H1 (cell line): ENCODE results near the gene LRIT2. TPM values are rescaled to one million over a fixed set of nuclear protein-coding genes. Genes with fewer than 3 reads are reported as not detected.

ENCODE experiments used
- CTCF ChIA-PET: fragments of 300-600 bp; sonication (Branson Sonifier 250); formaldehyde crosslinking; loops from one replicate; lab custom pipeline; 2021; ENCODE audit not compliant: partially characterized antibody; lab: Charles Lee
- POLR2A ChIA-PET: fragments of 300-600 bp; sonication (Branson Sonifier 250); formaldehyde crosslinking; loops from one replicate; lab custom pipeline; 2021; ENCODE audit warnings: inconsistent platforms; ENCODE audit not compliant: partially characterized antibody; lab: Charles Lee
- DNase-seq, 2 experiments: peaks; one replicate each; pipeline versions ENCODE4 v3.0.0 to v3.0.0-alpha.2; 2010 to 2022; ENCODE audit warnings: low spot score in 2 of 2, low read depth in 1 of 2, mixed read lengths in 1 of 2
- FAIRE-seq: peaks from 2 replicates; lab custom pipeline; 2011; peaks lifted over from hg19 to GRCh38; lab: Jason Lieb, UNC
- H2AFZ ChIP-seq: 2 replicates; pipeline ENCODE4 v1.8.1; 2012; ENCODE audit warnings: low read length, inconsistent platforms
- H2AK5ac ChIP-seq: 2 replicates; pipeline ENCODE4 v1.6.1; 2013; ENCODE audit warnings: low read depth, low read length
- H2BK120ac ChIP-seq: replicated peaks from 2 replicates; pipeline ENCODE3; 2013; ENCODE audit warnings: low read depth, low read length, inconsistent platforms
- H2BK12ac ChIP-seq: 2 replicates; pipeline ENCODE4 v1.6.1; 2013; ENCODE audit warnings: low read depth, low read length
- H2BK15ac ChIP-seq: 2 replicates; pipeline ENCODE4 v1.6.1; 2013; ENCODE audit warnings: low read length
- H2BK20ac ChIP-seq: 2 replicates; pipeline ENCODE4 v1.6.1; 2013; ENCODE audit warnings: low read length
- H2BK5ac ChIP-seq: 2 replicates; pipeline ENCODE4 v1.6.1; 2013; ENCODE audit warnings: low read depth, low read length
- H3K14ac ChIP-seq: 2 replicates; pipeline ENCODE4 v1.6.1; 2013; ENCODE audit warnings: inconsistent platforms; ENCODE audit not compliant: insufficient read length
- H3K18ac ChIP-seq: 2 replicates; pipeline ENCODE4 v1.6.1; 2013; ENCODE audit warnings: low read length; ENCODE audit errors: extremely low read depth
- H3K23ac ChIP-seq: 2 replicates; pipeline ENCODE4 v1.6.1; 2013; ENCODE audit warnings: inconsistent platforms; ENCODE audit not compliant: insufficient read length
- H3K23me2 ChIP-seq: 2 replicates; pipeline ENCODE4 v1.6.1; 2013; ENCODE audit warnings: low read depth, low read length
- H3K27ac ChIP-seq: 2 replicates; pipeline ENCODE4 v1.6.1; 2011; ENCODE audit warnings: low read depth, low read length, inconsistent platforms
- H3K27me3 ChIP-seq, 4 experiments: replicated peaks in 1 of 4; 1 replicate in 1 of 4; 2 replicates in 3 of 4; pipeline versions ENCODE4 v1.6.1 to v1.8.1; 2011 to 2013; ENCODE audit warnings: low read length in 3 of 4, mild to moderate bottlenecking in 3 of 4, inconsistent platforms in 2 of 4, mixed read lengths in 2 of 4, moderate library complexity in 1 of 4; ENCODE audit not compliant: control insufficient read depth in 3 of 4, insufficient read depth in 3 of 4; ENCODE audit errors: extremely low read depth in 1 of 4
- H3K36me3 ChIP-seq, 4 experiments: 2 replicates each; pipeline versions ENCODE4 v1.6.1 to v1.8.1; 2011 to 2013; ENCODE audit warnings: mild to moderate bottlenecking in 4 of 4, low read length in 3 of 4, moderate library complexity in 2 of 4, control low read depth in 1 of 4, inconsistent platforms in 1 of 4; ENCODE audit not compliant: insufficient read depth in 4 of 4, control insufficient read depth in 2 of 4
- H3K4ac ChIP-seq: replicated peaks from 2 replicates; pipeline ENCODE3; 2013; ENCODE audit warnings: low read length, low read depth, mixed read lengths, inconsistent platforms; ENCODE audit not compliant: insufficient read length
- H3K4me1 ChIP-seq, 4 experiments: replicated peaks in 1 of 4; 1 replicate in 1 of 4; 2 replicates in 3 of 4; pipeline versions ENCODE4 v1.6.1 to v1.8.1; 2011 to 2013; ENCODE audit warnings: low read length in 3 of 4, inconsistent platforms in 2 of 4, mixed read lengths in 1 of 4; ENCODE audit not compliant: insufficient read depth in 4 of 4, control insufficient read depth in 3 of 4
- H3K4me2 ChIP-seq, 2 experiments: 2 replicates each; pipeline versions ENCODE4 v1.6.1 to v1.8.1; 2011 to 2013; ENCODE audit warnings: low read depth in 2 of 2, low read length in 2 of 2, control low read depth in 1 of 2, inconsistent platforms in 1 of 2, mild to moderate bottlenecking in 1 of 2; ENCODE audit not compliant: insufficient read depth in 1 of 2
- H3K4me3 ChIP-seq, 4 experiments: fragments of 200-600, 300-600 bp in 1 of 4; sonication (generic), shearing (Covaris generic), sonication (Bioruptor Twin) in 1 of 4; 2 replicates each; pipeline versions ENCODE4 v1.5.1 to v1.8.1; 2011 to 2016; ENCODE audit warnings: low read length in 4 of 4, low read depth in 3 of 4, control low read depth in 2 of 4, inconsistent platforms in 2 of 4, mild to moderate bottlenecking in 2 of 4, mixed read lengths in 1 of 4, moderate library complexity in 1 of 4; ENCODE audit not compliant: insufficient read depth in 2 of 4; ENCODE audit errors: extremely low read depth in 1 of 4
- H3K56ac ChIP-seq: replicated peaks from 2 replicates; pipeline ENCODE3; 2013; ENCODE audit warnings: low read depth, mild to moderate bottlenecking, mixed read lengths, low read length, inconsistent platforms; ENCODE audit not compliant: insufficient read length
- H3K79me1 ChIP-seq: 2 replicates; pipeline ENCODE4 v1.6.1; 2013; ENCODE audit warnings: low read depth, low read length, control low read depth
- H3K79me2 ChIP-seq, 2 experiments: 2 replicates each; pipeline versions ENCODE4 v1.6.1 to v1.8.1; 2012 to 2013; ENCODE audit warnings: low read length in 2 of 2, mild to moderate bottlenecking in 2 of 2, inconsistent platforms in 1 of 2; ENCODE audit not compliant: insufficient read depth in 2 of 2, control insufficient read depth in 1 of 2
- H3K9ac ChIP-seq, 4 experiments: replicated peaks in 1 of 4; 1 replicate in 1 of 4; 2 replicates in 3 of 4; pipeline versions ENCODE4 v1.6.1 to v1.8.1; 2011 to 2013; ENCODE audit warnings: low read depth in 3 of 4, low read length in 3 of 4, control low read depth in 2 of 4, mild to moderate bottlenecking in 2 of 4, moderate library complexity in 2 of 4, inconsistent platforms in 1 of 4; ENCODE audit errors: extremely low read depth in 1 of 4
- H3K9me3 ChIP-seq, 2 experiments: 2 replicates each; pipeline versions ENCODE4 v1.6.1 to v1.8.1; 2012 to 2013; ENCODE audit warnings: mild to moderate bottlenecking in 2 of 2, moderate library complexity in 2 of 2, control low read depth in 1 of 2, inconsistent platforms in 1 of 2, low read depth in 1 of 2, low read length in 1 of 2, mixed read lengths in 1 of 2; ENCODE audit not compliant: insufficient read depth in 2 of 2
- H4K20me1 ChIP-seq, 2 experiments: replicated peaks in 1 of 2; 2 replicates each; pipeline versions ENCODE3 to v1.8.1; 2011 to 2013; ENCODE audit warnings: inconsistent platforms in 2 of 2, low read length in 2 of 2, mild to moderate bottlenecking in 1 of 2; ENCODE audit not compliant: insufficient read depth in 2 of 2, control insufficient read depth in 1 of 2
- H4K5ac ChIP-seq: 2 replicates; pipeline ENCODE4 v1.6.1; 2013; ENCODE audit warnings: low read length, low read depth, mixed read lengths, inconsistent platforms; ENCODE audit not compliant: insufficient read length
- H4K8ac ChIP-seq: 2 replicates; pipeline ENCODE4 v1.8.0; 2013; ENCODE audit warnings: mild to moderate bottlenecking, moderate library complexity, low read length, inconsistent platforms; ENCODE audit not compliant: insufficient read depth; ENCODE audit errors: extremely low read depth
- H4K91ac ChIP-seq: replicated peaks from 2 replicates; pipeline ENCODE3; 2013; ENCODE audit warnings: low read length, mixed read lengths, inconsistent platforms; ENCODE audit not compliant: insufficient read length
- SIN3A ChIP-seq, 2 experiments: IDR thresholded peaks in 1 of 2; conservative IDR thresholded peaks in 1 of 2; 2 replicates each; pipeline ENCODE4 v1.6.1; 2011 to 2012; ENCODE audit warnings: low read length in 2 of 2, improper control_type of control experiment in 1 of 2, low read depth in 1 of 2, mild to moderate bottlenecking in 1 of 2
- SIRT6 ChIP-seq: IDR thresholded peaks from one replicate; pipeline ENCODE4 v1.7.1; 2012; ENCODE audit warnings: low read length, inconsistent platforms
- SIX5 ChIP-seq: IDR thresholded peaks from 2 replicates; pipeline ENCODE4 v1.6.1; 2011; ENCODE audit warnings: mild to moderate bottlenecking, low read depth, low read length
- TEAD4 ChIP-seq: IDR thresholded peaks from 2 replicates; pipeline ENCODE4 v1.6.1; 2012; ENCODE audit warnings: low read depth, low read length, inconsistent platforms, mixed read lengths
- WGBS, 2 experiments: shearing (Covaris generic) in 1 of 2; methylation state at CpG; one replicate each; pipeline versions ENCODE4 v1.1.6 to v1.1.7; 2013 to 2015; ENCODE audit warnings: low lambda C conversion rate in 2 of 2, mixed read lengths in 2 of 2, inconsistent platforms in 1 of 2, low coverage in 1 of 2, missing lambda C conversion rate in 1 of 2; ENCODE audit not compliant: insufficient replicate concordance in 2 of 2, insufficient coverage in 1 of 2, insufficient read length in 1 of 2; ENCODE audit errors: extremely low coverage in 1 of 2, missing lambda C conversion rate in 1 of 2; 5-methylcytosine and 5-hydroxymethylcytosine counted together
- polyA plus RNA-seq, 7 experiments: library from polyadenylated mRNA; depleted of rRNA in 3 of 7; stranded (reverse) in 5 of 7; unstranded in 2 of 7; fragments of >200 nt in 5 of 7; fragments of 200-250 nt in 2 of 7; gene quantifications; 1 replicate in 5 of 7; 2 replicates in 1 of 7; 4 replicates in 1 of 7; pipeline versions ENCODE4 v1.2.1 to v1.2.3, GENCODE V29; 2011 to 2013; ENCODE audit warnings: missing spikeins in 2 of 7, mixed read lengths in 2 of 7
- total RNA-seq: library from RNA; stranded (reverse); fragmentation: NEBNext Ultra II Directional; extraction: Animal tissue kit (Norgen Biotek cat#: 25700); gene quantifications from 2 replicates; pipeline ENCODE4 v1.2.1, GENCODE V29; 2021
- TF ChIP-seq, protein P1 (sequence below), 3 experiments: IDR thresholded peaks; 1 replicate in 2 of 3; 2 replicates in 1 of 3; pipeline versions ENCODE4 v1.5.1 to v1.6.1; 2011; ENCODE audit warnings: low read length in 3 of 3, mild to moderate bottlenecking in 3 of 3, inconsistent platforms in 2 of 3, low read depth in 1 of 3, moderate library complexity in 1 of 3; ENCODE audit not compliant: insufficient read depth in 1 of 3; ENCODE audit errors: control extremely low read depth in 1 of 3

The LRIT2 gene
- total and polyA plus RNA-seq, 2 of the 8 experiments (the other 6 are each of a cell fraction or from before 2014, with no cell fraction given), result not detected

DNA sequence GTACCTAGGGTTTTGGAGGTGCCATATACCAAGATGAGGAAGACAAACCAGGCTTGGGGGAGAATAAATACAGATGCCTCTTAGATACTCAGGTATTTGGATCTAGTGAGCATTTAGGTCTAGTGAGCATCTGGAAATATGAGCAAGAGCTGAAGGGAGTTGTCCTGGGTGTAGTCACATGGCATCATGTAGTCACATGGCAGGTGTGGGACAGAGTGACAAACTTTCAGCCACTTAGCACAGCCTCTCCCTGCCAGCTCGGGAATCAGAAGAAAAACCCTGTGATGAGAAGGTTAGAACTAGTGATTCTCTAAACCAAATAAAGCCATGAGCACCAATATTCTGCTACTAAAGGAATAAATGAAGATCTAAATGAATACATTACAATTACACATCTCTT, 43.8 kb upstream of the LRIT2 start:
- 87% methylated on average over 1 of the region's 1 CpG; no CpG with 5 or more reads in 1 of the 2 experiments for WGBS, 2 experiments
- TF ChIP-seq, protein P1, sequence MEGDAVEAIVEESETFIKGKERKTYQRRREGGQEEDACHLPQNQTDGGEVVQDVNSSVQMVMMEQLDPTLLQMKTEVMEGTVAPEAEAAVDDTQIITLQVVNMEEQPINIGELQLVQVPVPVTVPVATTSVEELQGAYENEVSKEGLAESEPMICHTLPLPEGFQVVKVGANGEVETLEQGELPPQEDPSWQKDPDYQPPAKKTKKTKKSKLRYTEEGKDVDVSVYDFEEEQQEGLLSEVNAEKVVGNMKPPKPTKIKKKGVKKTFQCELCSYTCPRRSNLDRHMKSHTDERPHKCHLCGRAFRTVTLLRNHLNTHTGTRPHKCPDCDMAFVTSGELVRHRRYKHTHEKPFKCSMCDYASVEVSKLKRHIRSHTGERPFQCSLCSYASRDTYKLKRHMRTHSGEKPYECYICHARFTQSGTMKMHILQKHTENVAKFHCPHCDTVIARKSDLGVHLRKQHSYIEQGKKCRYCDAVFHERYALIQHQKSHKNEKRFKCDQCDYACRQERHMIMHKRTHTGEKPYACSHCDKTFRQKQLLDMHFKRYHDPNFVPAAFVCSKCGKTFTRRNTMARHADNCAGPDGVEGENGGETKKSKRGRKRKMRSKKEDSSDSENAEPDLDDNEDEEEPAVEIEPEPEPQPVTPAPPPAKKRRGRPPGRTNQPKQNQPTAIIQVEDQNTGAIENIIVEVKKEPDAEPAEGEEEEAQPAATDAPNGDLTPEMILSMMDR (IDR thresholded peaks at IDR 0.05; ENCODE audit: control extremely low read depth in 1 of 3, insufficient read depth in 1 of 3, low read depth in 1 of 3, low read length in 3 of 3), result no peak
- TF ChIP-seq TEAD4 (no peak), SIRT6 (no peak), SIX5 (no peak), SIN3A (conservative IDR thresholded peaks at IDR 0.05 in 1 of 2, IDR thresholded peaks at IDR 0.05 in 1 of 2; ENCODE audit: low read depth in 1 of 2, low read length in 2 of 2) (no peak)

More for the DNA sequence above, 43.8 kb upstream of the LRIT2 start:
- Histone ChIP-seq H3K56ac (no peak overlapping the region), H3K14ac (no peak overlapping the region), H3K23me2 (peaks cover 2% of the 10 kb centered on the region; the same call in 1 of the 2 replicates), H4K20me1 (no peaks in the 10 kb centered on the region), H3K9ac (no peak overlapping the region), H3K27me3 (no peaks in the 10 kb centered on the region), H3K4me3 (no peak overlapping the region), H3K4me1 (no peaks in the 10 kb centered on the region), H3K79me1 (no peaks in the 10 kb centered on the region), H4K8ac (no peak overlapping the region), H3K79me2 (no peaks in the 10 kb centered on the region), H3K18ac (no peak overlapping the region), H4K5ac (no peak overlapping the region), H2BK15ac (no peak overlapping the region), H2BK12ac (no peak overlapping the region), H3K36me3 (no peaks in the 10 kb centered on the region), H2BK5ac (no peak overlapping the region), H3K4ac (no peak overlapping the region), H4K91ac (no peak overlapping the region), H3K27ac (no peak overlapping the region), H2AFZ (no peak overlapping the region), H2AK5ac (no peak overlapping the region), H3K4me2 (no peak overlapping the region), H2BK20ac (no peak overlapping the region), H3K23ac (no peak overlapping the region), H2BK120ac (no peak overlapping the region), H3K9me3 (no peaks in the 10 kb centered on the region)
- no peak for DNase-seq
- FAIRE-seq, result no peak
- POLR2A ChIA-PET, result no interaction called here
- CTCF ChIA-PET, result interaction anchor here (0.7 to 15.5 kb wide), 13 partner anchors 10 to 494 kb away, joined by 3 to 558 read pairs (median 4); partner anchors contain the start of gene CCSER2
